GM23338 (cell line): ENCODE data around the gene WDR12. TPM values are rescaled to one million over a fixed set of nuclear protein-coding genes. Genes with fewer than 3 reads are reported as not detected.

Source experiments
- ATAC-seq: fragments of 200-7000 bp; cut with Tn5 transposase; 3 replicates; pipeline ENCODE4 v1.9.1; 2020
- DNase-seq: peaks from one replicate; pipeline ENCODE4 v3.0.0-alpha.2; 2015; ENCODE audit warnings: low spot score
- H2AFZ ChIP-seq: fragments of 200-600 bp; sonication (generic); 2 replicates; pipeline ENCODE4 v1.8.0; 2016; ENCODE audit warnings: antibody characterized with exemption, mild to moderate bottlenecking, moderate library complexity
- H3F3A ChIP-seq: fragments of 200-600 bp; sonication (generic); replicated peaks from 2 replicates; pipeline ENCODE4 v1.8.0; 2017; ENCODE audit warnings: antibody characterized with exemption, mixed run types, low read depth
- H3K27ac ChIP-seq: fragments of 200-600 bp; sonication (generic); 2 replicates; pipeline ENCODE4 v1.6.1; 2016; ENCODE audit warnings: low read depth
- H3K27me3 ChIP-seq: fragments of 200-600 bp; sonication (generic); 2 replicates; pipeline ENCODE4 v1.8.0; 2016; ENCODE audit warnings: mild to moderate bottlenecking, mixed run types, moderate library complexity; ENCODE audit not compliant: insufficient read depth
- H3K36me3 ChIP-seq: fragments of 200-600 bp; sonication (generic); 2 replicates; pipeline ENCODE4 v1.8.0; 2016; ENCODE audit warnings: mild to moderate bottlenecking; ENCODE audit not compliant: insufficient read depth
- H3K4me1 ChIP-seq: fragments of 200-600 bp; sonication (generic); 2 replicates; pipeline ENCODE4 v1.8.0; 2016; ENCODE audit warnings: mild to moderate bottlenecking, moderate library complexity; ENCODE audit not compliant: insufficient read depth
- H3K4me2 ChIP-seq: fragments of 200-600 bp; sonication (generic); 2 replicates; pipeline ENCODE4 v1.7.1; 2017; ENCODE audit warnings: mixed run types
- H3K4me3 ChIP-seq: fragments of 200-600 bp; sonication (generic); 2 replicates; pipeline ENCODE4 v1.6.1; 2016; ENCODE audit warnings: mixed run types
- H3K79me2 ChIP-seq: fragments of 200-600 bp; sonication (generic); replicated peaks from 2 replicates; pipeline ENCODE4 v1.8.0; 2017; ENCODE audit warnings: mild to moderate bottlenecking; ENCODE audit not compliant: insufficient read depth
- H3K9me2 ChIP-seq: fragments of 200-600 bp; sonication (generic); 2 replicates; pipeline ENCODE4 v1.8.0; 2017; ENCODE audit not compliant: insufficient read depth
- H4K20me1 ChIP-seq: fragments of 200-600 bp; sonication (generic); replicated peaks from 2 replicates; pipeline ENCODE4 v1.8.0; 2017; ENCODE audit warnings: mild to moderate bottlenecking; ENCODE audit not compliant: insufficient read depth
- H3K27ac Mint-ChIP-seq: 2 replicates; pipeline ENCODE4 v1.8.0; 2020; ENCODE audit warnings: inconsistent platforms, mild to moderate bottlenecking, moderate library complexity, mixed read lengths
- H3K27me3 Mint-ChIP-seq: 3 replicates; pipeline ENCODE4 v1.8.0; 2022; ENCODE audit warnings: low read depth, mild to moderate bottlenecking, moderate library complexity, mixed read lengths, inconsistent platforms; ENCODE audit not compliant: insufficient read depth, poor library complexity
- H3K36me3 Mint-ChIP-seq: 3 replicates; pipeline ENCODE4 v1.8.0; 2021; ENCODE audit warnings: low read depth, mild to moderate bottlenecking, inconsistent platforms, moderate library complexity, mixed read lengths
- H3K4me1 Mint-ChIP-seq: 3 replicates; pipeline ENCODE4 v1.8.0; 2020; ENCODE audit warnings: mild to moderate bottlenecking, inconsistent platforms, mixed read lengths
- H3K4me3 Mint-ChIP-seq: 3 replicates; pipeline ENCODE4 v1.8.0; 2021; ENCODE audit warnings: moderate library complexity, mild to moderate bottlenecking, inconsistent platforms, mixed read lengths
- H3K9me3 Mint-ChIP-seq: 3 replicates; pipeline ENCODE4 v1.8.0; 2020; ENCODE audit warnings: moderate library complexity, mild to moderate bottlenecking, inconsistent platforms, mixed read lengths
- CREB1 ChIP-seq: fragments of 250-450 bp; sonication (Bioruptor Pico); IDR thresholded peaks from 2 replicates; pipeline ENCODE4 v1.5.0; 2020; ENCODE audit warnings: low read depth, mild to moderate bottlenecking, moderate library complexity
- EZH2phosphoT487 ChIP-seq: fragments of 200-600 bp; sonication (generic); IDR thresholded peaks from one replicate; pipeline ENCODE4 v1.8.1; 2018; ENCODE audit warnings: antibody characterized with exemption; ENCODE audit not compliant: unreplicated experiment
- JUNB ChIP-seq: IDR thresholded peaks from one replicate; pipeline ENCODE4 v1.6.1; 2016; ENCODE audit warnings: antibody characterized with exemption; ENCODE audit not compliant: unreplicated experiment
- NANOG ChIP-seq: IDR thresholded peaks from 2 replicates; pipeline ENCODE4 v1.6.1; 2016; ENCODE audit warnings: antibody characterized with exemption, borderline replicate concordance
- POLR2AphosphoS5 ChIP-seq: IDR thresholded peaks from 2 replicates; pipeline ENCODE4 v1.6.1; 2016; ENCODE audit warnings: antibody characterized with exemption, low read depth
- STAT1 ChIP-seq: IDR thresholded peaks from one replicate; pipeline ENCODE4 v1.6.1; 2016; ENCODE audit warnings: antibody characterized with exemption; ENCODE audit not compliant: unreplicated experiment
- ZNF114 ChIP-seq: fragments of 250-450 bp; sonication (Bioruptor Pico); IDR thresholded peaks from 2 replicates; pipeline ENCODE4 v1.5.0; 2020; ENCODE audit warnings: mild to moderate bottlenecking, moderate library complexity
- ZNF331 ChIP-seq: fragments of 250-450 bp; sonication (Bioruptor Pico); IDR thresholded peaks from 2 replicates; pipeline ENCODE4 v1.5.0; 2020; ENCODE audit warnings: low read depth, mild to moderate bottlenecking, moderate library complexity
- polyA plus RNA-seq: library from polyadenylated mRNA; unstranded; fragments of >200 nt; fragmentation: Nextera tagmentation; extraction: Ambion mirVana; gene quantifications from 2 replicates; pipeline ENCODE4 v1.2.1, GENCODE V29; 2016
- total RNA-seq: library from RNA; depleted of rRNA; stranded (reverse); fragments of >200 nt; shearing (Covaris generic); gene quantifications from 2 replicates; pipeline ENCODE4 v1.2.3, GENCODE V29; 2014
- TF ChIP-seq, protein P1 (sequence below): IDR thresholded peaks from one replicate; pipeline ENCODE4 v1.6.1; 2018; ENCODE audit warnings: antibody characterized with exemption; ENCODE audit not compliant: unreplicated experiment
- TF ChIP-seq, protein P2 (sequence below): fragments of 250-450 bp; sonication (Bioruptor Pico); IDR thresholded peaks from 2 replicates; pipeline ENCODE4 v1.5.0; 2020; ENCODE audit warnings: mild to moderate bottlenecking, moderate library complexity
- TF ChIP-seq, protein P3 (sequence below): IDR thresholded peaks from 2 replicates; pipeline ENCODE4 v1.6.1; 2016; ENCODE audit warnings: antibody characterized with exemption

WDR12 gene
- total and polyA plus RNA-seq, 2 experiments from 2014 or later: 98.1 to 240 TPM

DNA sequence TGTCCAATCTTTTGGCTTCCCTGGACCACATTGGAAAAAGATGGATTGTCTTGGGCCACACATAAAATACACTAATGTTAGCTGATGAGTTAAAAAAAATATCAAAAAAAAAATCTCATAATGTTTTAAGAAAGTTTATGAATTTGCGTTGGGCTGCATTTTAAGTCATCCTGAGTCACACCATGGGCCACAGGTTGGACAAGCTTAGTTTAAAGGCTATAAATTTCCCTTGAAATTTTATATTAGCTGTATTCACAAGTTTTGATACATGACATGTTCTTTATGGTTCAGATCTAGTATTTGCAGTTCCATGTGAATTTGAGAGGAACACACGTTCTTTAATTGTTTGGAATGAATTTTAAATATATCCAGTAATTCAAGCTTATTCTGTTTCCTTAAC lies 22.5 kb upstream of the WDR12 start (continued):
- no peak for TF ChIP-seq NANOG
- TF ChIP-seq, protein P1, sequence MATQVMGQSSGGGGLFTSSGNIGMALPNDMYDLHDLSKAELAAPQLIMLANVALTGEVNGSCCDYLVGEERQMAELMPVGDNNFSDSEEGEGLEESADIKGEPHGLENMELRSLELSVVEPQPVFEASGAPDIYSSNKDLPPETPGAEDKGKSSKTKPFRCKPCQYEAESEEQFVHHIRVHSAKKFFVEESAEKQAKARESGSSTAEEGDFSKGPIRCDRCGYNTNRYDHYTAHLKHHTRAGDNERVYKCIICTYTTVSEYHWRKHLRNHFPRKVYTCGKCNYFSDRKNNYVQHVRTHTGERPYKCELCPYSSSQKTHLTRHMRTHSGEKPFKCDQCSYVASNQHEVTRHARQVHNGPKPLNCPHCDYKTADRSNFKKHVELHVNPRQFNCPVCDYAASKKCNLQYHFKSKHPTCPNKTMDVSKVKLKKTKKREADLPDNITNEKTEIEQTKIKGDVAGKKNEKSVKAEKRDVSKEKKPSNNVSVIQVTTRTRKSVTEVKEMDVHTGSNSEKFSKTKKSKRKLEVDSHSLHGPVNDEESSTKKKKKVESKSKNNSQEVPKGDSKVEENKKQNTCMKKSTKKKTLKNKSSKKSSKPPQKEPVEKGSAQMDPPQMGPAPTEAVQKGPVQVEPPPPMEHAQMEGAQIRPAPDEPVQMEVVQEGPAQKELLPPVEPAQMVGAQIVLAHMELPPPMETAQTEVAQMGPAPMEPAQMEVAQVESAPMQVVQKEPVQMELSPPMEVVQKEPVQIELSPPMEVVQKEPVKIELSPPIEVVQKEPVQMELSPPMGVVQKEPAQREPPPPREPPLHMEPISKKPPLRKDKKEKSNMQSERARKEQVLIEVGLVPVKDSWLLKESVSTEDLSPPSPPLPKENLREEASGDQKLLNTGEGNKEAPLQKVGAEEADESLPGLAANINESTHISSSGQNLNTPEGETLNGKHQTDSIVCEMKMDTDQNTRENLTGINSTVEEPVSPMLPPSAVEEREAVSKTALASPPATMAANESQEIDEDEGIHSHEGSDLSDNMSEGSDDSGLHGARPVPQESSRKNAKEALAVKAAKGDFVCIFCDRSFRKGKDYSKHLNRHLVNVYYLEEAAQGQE: no peak
- TF ChIP-seq ZNF331 (CRISPR knock-in tag): no peak
- no peak for TF ChIP-seq JUNB
- no peak for TF ChIP-seq EZH2phosphoT487
- no peak for TF ChIP-seq CREB1 (CRISPR knock-in tag)

DNA sequence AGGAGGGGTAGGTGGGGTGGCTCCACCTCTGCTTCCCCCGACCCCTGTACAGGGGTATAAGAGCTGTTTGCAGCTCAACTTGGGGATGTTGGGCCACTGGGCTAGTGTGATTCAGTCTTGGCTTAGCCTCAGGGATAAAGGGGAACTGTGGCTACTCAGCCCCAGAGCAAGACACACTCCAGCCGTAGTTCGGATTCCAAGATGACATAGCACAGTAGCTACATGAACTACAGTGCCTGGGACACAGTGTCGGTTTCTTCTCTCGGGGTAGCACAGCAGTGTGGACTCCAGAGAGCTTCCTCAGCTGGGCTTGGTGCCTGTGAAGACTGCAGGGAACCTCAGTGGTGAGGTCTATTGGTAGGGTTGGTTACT lies 21.7 kb upstream of the WDR12 start:
- H3K27ac Mint-ChIP-seq: no peak overlapping the region
- no peak overlapping the region for H3K4me2 ChIP-seq
- TF ChIP-seq ZNF331 (CRISPR knock-in tag): no peak
- TF ChIP-seq CREB1 (CRISPR knock-in tag): no peak
- no peak for TF ChIP-seq NANOG
- TF ChIP-seq, protein P1: no peak
- TF ChIP-seq, protein P2, sequence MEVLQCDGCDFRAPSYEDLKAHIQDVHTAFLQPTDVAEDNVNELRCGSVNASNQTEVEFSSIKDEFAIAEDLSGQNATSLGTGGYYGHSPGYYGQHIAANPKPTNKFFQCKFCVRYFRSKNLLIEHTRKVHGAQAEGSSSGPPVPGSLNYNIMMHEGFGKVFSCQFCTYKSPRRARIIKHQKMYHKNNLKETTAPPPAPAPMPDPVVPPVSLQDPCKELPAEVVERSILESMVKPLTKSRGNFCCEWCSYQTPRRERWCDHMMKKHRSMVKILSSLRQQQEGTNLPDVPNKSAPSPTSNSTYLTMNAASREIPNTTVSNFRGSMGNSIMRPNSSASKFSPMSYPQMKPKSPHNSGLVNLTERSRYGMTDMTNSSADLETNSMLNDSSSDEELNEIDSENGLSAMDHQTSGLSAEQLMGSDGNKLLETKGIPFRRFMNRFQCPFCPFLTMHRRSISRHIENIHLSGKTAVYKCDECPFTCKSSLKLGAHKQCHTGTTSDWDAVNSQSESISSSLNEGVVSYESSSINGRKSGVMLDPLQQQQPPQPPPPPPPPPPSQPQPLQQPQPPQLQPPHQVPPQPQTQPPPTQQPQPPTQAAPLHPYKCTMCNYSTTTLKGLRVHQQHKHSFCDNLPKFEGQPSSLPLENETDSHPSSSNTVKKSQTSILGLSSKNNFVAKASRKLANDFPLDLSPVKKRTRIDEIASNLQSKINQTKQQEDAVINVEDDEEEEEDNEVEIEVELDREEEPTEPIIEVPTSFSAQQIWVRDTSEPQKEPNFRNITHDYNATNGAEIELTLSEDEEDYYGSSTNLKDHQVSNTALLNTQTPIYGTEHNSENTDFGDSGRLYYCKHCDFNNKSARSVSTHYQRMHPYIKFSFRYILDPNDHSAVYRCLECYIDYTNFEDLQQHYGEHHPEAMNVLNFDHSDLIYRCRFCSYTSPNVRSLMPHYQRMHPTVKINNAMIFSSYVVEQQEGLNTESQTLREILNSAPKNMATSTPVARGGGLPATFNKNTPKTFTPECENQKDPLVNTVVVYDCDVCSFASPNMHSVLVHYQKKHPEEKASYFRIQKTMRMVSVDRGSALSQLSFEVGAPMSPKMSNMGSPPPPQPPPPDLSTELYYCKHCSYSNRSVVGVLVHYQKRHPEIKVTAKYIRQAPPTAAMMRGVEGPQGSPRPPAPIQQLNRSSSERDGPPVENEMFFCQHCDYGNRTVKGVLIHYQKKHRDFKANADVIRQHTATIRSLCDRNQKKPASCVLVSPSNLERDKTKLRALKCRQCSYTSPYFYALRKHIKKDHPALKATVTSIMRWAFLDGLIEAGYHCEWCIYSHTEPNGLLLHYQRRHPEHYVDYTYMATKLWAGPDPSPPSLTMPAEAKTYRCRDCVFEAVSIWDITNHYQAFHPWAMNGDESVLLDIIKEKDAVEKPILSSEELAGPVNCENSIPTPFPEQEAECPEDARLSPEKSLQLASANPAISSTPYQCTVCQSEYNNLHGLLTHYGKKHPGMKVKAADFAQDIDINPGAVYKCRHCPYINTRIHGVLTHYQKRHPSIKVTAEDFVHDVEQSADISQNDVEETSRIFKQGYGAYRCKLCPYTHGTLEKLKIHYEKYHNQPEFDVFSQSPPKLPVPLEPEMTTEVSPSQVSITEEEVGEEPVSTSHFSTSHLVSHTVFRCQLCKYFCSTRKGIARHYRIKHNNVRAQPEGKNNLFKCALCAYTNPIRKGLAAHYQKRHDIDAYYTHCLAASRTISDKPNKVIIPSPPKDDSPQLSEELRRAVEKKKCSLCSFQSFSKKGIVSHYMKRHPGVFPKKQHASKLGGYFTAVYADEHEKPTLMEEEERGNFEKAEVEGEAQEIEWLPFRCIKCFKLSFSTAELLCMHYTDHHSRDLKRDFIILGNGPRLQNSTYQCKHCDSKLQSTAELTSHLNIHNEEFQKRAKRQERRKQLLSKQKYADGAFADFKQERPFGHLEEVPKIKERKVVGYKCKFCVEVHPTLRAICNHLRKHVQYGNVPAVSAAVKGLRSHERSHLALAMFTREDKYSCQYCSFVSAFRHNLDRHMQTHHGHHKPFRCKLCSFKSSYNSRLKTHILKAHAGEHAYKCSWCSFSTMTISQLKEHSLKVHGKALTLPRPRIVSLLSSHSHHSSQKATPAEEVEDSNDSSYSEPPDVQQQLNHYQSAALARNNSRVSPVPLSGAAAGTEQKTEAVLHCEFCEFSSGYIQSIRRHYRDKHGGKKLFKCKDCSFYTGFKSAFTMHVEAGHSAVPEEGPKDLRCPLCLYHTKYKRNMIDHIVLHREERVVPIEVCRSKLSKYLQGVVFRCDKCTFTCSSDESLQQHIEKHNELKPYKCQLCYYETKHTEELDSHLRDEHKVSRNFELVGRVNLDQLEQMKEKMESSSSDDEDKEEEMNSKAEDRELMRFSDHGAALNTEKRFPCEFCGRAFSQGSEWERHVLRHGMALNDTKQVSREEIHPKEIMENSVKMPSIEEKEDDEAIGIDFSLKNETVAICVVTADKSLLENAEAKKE (CRISPR knock-in tag): no peak
- no peak for TF ChIP-seq STAT1
- TF ChIP-seq ZNF114 (CRISPR knock-in tag): no peak
- TF ChIP-seq, protein P3, sequence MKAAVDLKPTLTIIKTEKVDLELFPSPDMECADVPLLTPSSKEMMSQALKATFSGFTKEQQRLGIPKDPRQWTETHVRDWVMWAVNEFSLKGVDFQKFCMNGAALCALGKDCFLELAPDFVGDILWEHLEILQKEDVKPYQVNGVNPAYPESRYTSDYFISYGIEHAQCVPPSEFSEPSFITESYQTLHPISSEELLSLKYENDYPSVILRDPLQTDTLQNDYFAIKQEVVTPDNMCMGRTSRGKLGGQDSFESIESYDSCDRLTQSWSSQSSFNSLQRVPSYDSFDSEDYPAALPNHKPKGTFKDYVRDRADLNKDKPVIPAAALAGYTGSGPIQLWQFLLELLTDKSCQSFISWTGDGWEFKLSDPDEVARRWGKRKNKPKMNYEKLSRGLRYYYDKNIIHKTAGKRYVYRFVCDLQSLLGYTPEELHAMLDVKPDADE: no peak
- no peak for TF ChIP-seq POLR2AphosphoS5

More for the DNA sequence above, 21.7 kb upstream of the WDR12 start:
- no peaks in the 10 kb centered on the region for H3K27me3 ChIP-seq
- no peaks in the 10 kb centered on the region for H3F3A ChIP-seq
- no peaks in the 10 kb centered on the region for H3K36me3 ChIP-seq
- no peak overlapping the region for H3K27ac ChIP-seq
- H3K4me3 ChIP-seq: no peak overlapping the region
- H3K79me2 ChIP-seq: no peaks in the 10 kb centered on the region
- ATAC-seq (no peak; the same call in 2 of the 3 replicates), DNase-seq (no peak)
- H3K4me1 ChIP-seq: no peaks in the 10 kb centered on the region
- Mint-ChIP-seq H3K36me3 (no peaks in the 10 kb centered on the region; the same call in 2 of the 3 replicates), H3K4me3 (no peak overlapping the region), H3K4me1 (no peaks in the 10 kb centered on the region), H3K9me3 (no peaks in the 10 kb centered on the region), H3K27me3 (no peaks in the 10 kb centered on the region)
- no peak overlapping the region for H2AFZ ChIP-seq
- no peaks in the 10 kb centered on the region for H4K20me1 ChIP-seq
- H3K9me2 ChIP-seq: no peaks in the 10 kb centered on the region
